ENCODE measurements around the gene TTLL11.

TTLL11 gene

DNA sequence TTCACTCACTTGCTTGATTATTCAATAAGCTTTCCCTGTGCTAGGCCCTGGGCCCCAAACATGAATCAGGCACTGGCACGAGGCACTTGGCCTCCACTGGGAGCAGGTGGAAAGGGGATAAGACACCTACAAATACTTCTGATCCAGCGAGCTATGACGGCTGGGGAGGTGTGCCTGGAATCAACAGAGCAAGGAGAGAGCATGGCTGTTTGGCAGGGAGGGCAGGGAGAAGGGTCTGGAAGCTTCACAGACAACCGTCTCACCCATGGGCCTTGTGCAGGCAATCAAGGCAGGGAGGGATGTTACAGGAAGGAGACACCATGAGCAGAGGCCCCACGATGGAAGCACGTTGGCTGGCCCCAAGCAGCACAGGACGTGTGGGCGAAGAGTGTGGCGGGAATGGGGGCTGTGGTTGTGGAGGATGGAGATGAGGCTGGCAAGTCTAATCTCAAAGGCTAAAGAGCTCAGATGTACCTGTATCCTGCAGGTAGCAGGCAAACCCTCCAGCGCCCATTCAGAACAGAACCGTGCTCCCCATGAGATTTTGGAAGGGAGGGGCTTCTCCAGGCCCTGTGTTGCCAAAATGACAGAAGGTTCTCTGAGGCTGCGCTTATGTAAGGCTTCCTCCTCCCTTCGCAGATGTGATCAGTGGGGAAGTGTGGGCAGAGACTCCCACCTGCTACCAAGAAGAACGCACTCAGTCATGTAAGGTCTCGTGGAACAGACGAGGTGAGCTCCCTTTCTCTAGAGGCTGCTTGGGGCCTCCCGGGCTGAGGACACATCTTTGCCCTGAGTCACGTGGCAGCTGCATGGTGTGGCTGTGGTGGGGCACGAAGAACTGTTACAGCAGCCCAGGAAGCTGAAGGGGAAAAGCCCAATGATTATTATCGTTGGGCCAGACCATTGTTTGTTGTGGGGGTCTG, 252.0 kb downstream of the TTLL11 start:
- DNase-seq = no peak

DNA sequence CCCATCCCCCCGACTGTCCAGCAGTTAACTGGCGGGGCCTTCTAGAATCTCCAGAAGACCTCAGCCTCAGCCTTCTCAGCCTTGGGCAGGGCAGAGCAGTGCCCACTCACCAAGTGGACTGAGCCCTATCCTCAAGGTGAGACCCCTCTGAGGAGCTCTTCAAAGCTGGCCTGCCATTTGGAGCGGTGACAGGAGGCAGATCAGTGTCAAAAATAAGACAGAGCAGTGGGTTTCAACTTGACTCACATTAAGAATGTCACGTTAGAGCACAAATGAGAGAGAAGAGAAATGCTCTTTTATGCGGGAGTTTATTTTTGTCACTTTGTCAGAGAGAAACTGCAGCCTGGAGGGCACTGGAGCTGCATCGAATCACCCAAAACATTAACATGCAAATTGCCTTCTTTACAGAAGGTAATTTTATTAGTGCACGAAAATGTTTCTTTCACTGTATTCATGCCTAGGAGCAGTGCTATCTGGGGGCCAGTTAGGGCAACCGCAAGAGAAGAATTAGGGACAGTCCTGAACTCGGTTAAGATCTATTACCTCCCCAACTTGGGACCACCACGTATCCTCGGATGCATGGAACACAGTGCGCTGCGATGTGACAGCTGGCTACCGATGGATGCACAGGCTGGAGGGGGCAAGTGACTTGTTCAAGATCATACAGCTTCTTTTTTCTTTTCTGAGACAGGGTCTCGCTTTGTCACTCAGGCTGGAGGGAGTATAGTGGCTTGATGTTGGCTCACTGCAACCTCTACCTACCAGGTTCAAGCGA, 253.2 kb downstream of the TTLL11 start:
- DNase-seq = no peak

DNA sequence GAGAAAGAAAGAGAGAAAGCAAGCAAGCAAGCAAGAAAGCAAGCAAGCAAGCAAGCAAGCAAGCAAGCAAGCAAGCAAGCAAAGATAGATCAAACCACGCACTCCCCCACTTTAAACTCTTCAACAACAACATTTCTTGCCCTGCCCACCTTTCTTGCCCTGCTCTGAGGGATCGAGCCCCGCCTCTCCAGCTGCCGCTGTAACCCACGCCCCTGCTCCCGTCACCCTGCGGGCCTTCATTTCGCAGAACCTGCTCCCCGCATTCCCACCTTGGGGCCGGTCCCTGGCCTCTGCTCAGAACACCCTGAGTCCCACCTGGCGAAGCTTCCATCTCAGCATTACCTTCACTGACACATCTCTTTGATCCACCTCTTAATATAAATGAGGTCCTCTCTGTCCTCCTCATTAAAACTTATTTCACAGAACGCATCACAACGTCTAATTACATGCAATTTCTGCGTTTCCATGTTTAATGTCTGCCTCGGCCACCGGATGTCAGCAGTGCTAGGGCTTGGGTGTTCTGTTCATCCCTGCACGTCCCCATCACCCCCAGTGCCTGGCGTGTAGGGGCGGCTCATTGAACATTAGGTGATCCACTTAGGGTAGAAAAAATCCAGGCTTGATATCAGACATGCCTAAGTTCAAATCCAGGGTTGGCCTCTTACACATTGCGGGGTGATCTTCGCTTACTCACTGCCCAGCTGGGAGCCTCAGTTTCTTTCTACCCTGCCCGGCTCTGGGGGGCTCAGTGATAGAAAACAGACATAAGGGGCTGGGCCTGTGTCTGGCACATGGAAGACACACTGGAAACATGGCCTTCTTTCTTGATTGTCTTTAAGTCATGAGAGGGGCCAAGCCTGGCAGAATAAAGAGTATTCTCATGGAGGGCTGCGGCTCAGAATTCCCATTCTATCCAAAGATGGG, 254.1 kb downstream of the TTLL11 start:
- DNase-seq = no peak

DNA sequence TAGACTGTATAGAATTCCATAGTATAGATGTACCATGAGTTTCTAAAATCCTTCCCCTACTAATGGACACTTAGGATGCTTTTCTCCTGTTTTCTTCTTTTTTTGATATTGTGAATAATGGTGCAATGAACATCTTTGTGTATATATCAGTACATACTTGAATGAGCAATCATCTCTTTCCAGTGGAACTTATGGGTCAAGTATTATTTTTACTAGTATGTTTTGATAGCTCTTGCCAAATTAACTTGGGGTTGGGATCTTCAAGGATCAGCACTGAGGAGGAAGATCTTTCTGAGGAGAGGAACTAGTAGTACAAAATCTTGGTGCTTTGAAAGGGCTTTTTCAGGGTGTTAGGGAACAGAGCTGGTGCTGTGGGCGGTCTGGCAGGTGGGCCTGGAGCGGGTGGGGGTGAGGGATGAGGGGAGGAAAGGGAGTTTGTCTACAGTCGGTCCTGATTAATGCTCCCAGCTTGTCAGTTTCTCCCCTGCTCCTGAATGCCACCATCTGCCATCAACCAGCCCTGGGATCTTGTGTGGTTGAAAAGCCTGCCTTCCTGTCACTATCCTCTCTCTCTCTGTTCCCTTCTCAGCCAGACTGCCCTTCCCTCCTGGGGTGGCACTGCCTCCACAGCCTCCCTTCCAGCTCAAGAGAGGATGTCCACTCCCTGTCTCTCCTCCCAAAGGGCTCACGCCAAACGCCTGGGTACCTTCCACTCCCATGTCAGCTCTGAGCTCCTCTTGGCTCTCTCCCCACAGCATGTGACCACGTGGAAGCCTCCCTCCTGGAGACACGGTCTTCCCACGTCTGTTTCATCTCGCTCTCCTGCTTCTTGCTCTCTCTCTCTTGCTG, 255.8 kb downstream of the TTLL11 start:
- no peak for DNase-seq

DNA sequence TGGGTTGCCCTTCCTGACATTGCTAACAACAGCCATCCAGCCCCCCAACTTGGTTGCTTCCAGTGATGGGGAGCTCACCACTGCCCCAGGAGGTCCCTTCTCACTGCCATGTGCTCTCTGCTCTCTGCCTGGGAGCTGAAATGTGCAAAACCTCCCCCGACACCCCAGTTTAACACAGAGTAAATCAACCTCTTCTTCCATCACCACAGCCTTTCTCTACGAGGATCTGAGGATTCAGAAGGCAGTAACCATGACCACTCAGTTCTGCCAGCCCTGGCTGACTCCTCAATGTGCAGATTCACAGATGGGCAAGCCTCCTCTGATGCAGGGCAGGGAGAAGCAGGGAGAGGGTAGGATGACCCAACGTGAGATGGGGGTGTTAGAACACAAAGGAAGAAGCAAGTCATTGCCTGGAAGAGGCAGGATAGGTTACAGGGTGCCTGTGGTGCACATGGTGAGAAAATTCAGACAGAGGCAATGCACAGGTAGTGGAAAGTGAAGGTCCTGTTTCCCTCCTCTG, 256.7 kb downstream of the TTLL11 start:
- no peak for DNase-seq

DNA sequence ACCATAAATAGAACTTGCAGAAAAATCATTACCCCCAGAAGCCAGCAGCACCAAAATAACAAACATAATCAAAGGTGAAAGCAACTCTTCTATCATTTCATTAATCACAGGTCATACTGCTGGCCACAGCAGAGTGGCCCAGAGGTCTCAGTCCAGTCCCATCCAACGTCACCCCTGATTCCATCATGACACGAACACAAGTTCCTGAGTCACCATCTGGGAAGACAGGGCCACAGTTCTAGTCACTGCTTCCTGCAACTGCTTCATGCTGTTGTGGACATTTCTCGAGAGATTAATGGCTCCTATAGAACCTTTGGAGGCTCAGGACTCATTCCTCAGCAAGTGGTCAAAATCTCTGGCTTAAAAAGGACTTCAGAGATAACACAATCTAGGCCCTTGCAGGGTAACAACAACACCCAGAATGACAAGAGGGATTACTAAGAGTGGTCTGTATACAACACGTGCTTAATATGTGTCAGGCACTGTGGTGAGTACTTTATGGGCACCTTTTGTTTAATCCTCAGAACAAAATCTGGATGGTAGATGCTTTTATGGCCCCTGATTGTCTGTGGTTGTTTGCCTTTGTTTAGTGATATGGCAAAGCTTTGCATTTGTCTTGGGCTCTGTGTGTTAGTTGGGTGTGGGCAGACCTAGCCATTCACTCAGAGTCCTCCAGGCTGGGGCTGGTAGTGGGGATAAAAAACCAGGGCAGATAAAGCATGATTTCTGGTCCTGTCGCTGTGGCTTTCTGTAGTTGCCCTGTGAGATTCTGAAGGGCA, 257.3 kb downstream of the TTLL11 start:
- no peak for DNase-seq

DNA sequence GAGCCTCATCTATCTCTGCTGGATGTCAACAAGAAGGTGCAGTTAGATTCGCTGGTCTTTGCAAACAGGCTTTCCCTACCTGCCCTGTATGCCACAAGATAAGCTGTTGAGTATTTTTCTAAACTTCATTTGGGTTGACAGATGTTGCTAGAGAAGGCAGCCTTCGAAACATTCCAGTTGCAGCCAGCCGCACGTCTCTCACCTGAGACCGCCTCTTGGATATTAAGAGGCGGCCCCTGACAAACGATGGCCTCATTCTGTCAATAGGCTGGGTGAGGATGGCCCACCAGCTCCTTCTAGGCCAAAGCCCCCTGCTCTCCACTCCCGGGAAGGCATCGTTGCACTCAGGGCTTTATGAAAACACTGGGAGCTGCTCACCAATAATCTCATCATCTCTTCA, 260.0 kb downstream of the TTLL11 start:
- DNase-seq = no peak

DNA sequence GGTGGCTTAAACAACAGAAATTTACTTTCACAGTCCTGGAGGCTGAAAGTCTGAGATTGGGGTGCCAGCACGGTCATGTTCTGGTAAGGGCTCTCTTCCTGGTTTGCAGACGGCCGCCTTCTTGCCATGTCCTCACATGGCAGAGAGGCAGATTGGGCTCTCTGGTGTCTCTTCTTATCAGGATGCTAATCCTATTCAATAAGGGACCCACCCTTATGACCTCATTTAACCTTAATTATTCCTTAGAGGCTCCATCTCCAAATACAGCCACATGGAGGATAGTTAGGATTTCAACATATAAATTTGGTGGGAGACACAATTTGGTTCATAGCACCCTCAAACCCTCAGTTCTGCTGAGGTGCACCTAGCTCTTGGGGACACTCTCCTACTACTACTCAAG, 261.2 kb downstream of the TTLL11 start:
- no peak for DNase-seq

DNA sequence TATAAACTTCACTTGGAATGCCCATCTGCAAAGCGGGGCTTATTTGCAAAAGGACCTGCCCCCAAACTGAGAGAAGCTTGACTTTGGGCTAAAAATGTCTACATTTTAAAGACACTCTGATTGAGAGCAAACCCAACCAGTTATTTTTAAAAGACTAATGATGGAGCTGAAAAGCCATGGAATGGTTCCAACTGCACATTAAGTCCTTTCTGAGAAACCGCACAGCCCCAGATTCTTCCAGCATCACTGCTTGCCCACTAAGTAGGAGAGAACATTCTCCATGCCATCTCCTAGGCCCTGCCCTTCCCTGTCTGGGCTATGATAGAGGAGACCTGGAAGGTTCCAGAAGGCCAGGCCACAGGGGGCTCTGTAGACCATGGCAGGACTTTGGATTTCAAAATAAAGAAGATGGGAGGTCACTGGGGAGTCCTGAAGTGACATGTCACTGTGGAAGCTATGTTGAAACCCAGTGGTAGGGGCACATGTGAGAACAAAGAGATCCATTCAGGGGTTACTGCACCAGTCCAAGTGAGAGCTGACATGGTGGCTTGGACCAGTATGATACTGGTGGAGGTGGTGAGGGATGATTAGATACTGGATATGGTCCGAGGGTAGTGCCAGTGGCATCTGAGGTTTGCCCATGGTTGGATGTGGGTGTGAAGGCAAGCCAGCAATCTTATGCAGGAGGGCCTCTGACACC, 262.5 kb downstream of the TTLL11 start:
- DNase-seq = no peak

DNA sequence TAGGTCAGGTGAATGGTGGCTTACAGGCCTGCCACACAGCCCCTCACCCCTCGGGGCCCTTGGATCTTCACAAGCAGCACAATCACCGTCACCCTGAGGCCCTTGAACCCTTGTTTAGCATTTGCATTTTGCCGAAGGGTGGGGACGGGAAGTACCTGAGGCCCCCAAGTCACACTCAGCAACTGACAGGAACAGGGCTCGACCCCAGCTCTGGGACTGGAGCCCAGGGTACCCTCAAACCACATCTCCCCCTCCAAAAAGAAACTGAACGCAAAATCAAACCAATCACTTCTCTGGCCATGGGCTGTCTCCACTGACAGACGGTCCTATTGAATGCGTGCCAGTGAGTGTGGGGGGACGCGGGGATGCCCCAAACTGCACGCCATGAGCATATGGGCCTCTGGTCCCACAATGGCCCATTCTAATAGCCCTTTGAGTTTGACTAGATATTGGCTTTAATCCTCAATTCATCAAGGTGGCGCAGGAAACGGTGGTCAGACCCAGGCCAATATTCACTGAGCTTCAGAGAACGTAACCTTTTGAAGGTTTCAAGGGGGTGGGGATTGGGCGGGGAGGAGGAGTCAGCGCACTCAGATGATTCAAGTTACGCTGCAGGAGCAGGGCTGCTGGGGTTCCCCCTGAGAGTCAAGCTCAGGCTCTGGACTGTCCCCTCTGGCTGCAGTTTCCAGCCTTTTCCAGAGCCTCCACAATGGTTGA, 265.7 kb downstream of the TTLL11 start:
- no peak for DNase-seq

DNA sequence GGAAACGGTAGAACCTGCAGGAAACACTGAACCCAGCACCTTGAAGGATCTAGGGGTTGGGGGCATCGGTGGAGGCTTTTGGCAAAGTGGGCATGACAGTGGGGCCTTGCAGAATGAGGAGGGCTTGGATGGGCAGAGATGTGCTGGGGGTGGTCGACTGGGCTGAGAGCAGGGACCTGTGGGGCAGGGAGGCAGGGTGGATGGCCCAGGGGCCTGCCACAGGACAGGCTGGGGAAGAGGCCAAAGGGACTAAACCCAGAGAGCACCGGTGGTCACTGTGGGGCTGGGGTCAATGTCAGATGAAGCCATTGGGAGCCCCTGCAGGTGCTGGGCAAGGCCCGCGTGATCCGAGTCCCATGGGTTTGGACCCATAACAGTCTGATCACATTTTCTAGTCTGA, 266.4 kb downstream of the TTLL11 start:
- no peak for DNase-seq

DNA sequence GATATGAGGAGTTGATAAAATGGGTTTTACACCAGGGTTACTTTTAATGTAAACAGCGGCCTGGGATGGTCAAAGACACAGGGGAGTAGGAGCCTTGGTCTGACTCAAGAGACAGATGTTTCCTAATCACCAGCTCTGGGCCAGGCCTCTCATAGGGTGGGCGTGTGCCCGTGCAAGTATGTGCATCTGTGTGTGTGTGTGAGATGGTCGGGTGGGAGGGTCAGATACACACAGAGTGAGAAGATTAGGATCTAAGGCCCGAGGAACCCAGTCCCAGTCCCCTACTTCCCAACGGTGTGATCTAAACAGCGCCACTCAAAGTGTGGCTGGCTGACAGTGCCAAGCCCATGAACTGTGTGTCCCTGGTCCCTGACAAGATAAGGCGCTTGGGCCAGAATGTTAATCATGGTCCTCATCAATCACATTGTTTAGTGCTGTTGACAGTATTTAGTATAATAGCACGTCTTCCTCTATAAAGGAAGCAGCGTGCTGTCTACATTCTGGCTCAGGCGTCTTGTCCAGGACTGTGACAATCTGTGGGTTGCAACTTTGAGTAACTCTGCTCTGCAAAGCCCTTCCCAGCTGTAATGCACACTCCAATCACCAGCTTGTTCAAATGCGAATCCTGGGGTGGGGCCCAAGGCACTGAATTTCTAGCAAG, 267.9 kb downstream of the TTLL11 start:
- no peak for DNase-seq

DNA sequence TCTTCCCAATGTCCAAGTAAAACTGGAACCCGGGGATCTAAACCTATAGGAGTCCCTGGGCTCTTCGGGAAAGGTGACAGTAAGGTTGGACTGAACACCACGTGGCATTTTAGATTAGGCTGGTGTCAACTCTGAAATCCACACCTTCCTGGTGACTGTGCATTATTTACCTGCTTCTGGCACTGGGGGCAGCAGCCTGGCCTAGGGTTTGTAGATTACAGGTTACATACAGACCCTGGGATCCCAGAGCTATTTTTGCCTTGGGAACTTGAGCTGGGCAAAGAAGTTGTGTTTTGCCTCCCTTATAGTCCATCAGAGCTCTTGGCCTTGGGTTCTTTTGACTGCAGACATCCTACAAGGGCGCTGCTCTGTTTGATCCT, 268.5 kb downstream of the TTLL11 start:
- no peak for DNase-seq

DNA sequence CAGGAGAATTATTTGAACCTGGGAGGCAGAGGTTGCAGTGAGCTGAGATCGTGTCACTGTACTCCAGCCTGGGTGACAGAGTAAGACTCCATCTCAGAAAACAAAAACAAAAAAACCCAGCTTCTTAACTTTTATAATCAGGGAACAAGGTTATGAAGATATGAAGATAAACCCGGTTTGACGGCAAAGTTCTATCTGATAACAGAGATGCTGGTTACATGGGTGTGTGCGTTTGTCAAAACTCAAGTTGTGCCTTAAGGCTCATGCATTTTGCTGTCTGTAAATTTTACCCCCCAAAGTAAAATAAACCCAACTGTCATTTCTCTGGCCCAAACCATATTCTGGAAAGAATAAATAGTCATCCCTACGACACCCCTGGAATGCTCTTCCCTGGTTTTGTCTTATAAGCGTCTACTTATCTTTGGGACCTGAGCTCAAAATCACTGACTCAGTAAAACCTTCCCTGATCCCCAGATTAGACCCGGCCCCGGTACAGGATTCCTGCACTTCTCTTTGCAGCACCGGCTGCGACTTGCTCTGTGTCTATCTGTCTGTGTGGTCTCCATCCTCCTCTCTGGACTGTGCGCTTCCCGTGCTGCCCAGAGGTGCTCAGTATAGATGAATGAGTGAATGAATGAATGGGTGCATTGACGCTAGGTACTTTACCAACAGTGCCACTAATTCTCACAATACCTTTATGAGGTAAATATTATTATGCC, 269.5 kb downstream of the TTLL11 start:
- no peak for DNase-seq

DNA sequence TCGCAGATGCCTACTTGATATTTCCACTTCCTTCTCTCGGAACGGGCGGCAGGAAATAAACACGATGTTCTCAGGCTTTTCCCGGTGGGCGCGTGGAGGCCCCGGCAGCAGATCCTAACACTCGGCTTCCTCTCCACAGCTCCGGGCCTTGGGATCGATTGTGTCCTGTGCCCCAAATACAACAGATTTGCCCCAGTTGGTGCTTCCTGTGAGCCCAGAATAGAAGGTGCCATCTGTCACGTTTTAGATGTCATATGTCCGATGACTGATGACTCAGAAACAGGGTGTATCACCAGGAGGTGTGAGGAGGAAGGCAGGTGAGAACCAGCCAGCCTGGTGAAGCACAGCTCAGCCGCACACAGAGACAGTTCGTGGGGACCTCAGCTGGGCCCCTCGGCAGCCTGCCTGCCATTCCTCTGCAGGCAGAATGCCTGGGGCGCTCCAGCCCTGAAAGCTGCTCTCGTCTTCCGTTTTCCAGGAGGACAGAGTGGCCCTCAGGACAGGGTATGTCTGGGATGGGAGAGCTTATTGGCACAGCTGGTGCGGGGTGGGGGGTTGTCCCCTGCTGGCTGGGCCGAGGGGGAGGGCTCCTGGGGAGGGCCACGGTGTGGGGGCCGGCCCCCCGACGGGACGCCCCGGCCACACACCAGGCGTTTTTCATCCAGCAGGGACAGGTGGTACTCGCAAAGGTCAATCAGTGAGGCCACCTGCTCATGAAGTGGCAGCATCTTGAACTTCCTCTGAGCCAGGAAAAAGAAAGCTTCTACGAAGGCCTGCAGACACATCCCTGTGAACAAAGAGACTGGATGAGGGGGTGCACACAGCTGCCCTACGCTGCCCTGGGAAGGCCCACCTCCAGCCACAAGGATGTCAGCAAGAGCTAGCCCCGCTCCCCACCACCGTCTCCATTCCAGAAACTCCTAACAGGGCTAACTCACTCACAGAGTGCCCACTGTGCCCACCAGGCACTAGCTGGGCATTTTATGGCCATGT, 270.7 kb downstream of the TTLL11 start:
- DNase-seq = no peak

DNA sequence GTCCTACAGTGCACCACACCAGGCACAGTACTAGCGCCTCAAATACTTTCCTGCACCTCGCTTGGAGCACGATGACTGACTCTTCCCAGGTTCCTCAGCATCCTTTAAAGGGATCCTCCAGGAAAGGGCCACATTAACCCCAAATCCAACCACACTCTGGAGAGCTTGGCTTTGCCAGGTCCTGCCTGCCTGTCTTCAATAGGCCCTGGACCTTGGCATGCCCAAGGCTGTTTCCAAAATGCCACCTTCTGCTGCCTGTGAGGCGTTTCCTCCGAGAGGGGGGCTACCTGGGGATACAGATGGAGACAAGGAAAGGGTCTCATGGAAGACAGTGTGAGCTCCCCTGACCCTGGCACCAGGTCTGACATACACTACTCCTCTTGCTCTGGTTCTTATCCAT, 271.8 kb downstream of the TTLL11 start:
- DNase-seq = no peak

Data from COR-L47 (cell line).